ENCODE data around the gene TBC1D9.

Gene TBC1D9

DNA sequence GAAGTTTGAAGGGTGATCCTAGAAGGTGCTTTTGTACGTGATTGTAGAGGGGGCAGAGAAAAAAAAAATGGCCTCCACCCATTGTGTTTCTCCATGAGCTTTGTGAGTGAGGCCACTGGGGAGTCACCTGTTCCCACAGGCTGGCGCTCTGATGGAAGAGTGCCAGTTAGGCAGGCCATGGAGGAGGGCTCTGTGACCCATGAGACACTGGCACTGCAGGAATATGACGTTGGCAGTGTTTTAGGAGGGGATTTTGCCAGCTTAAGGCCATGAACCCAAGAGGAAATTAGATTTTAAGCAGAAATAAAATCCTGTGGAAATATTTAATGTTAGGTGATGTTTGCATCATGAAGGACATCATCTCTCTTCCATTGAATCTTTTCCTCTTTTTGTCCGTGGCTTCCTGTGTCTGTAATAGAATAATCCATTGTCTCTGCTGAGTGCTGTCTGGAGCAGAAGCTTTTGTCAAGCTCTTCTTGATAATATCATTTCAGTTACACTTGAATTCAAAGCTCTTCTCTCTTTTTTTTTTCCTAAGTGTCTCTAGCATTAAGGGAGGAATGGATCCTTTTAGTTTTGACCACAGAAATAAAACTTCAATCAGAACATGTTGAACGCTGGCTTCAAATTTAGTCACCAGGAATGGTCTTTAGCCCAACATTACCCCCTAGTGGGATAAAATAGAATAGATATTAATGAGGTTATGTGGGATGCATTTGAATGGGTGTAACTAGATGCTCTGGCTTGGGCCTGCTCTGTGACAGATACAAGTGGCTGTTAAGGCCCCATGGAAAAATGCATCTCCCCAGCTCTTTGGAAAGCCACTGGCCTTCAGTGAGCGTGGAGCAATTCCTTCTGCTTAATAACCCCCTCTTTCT, 146.4 kb downstream of the TBC1D9 start:
- no peak overlapping the region for H3K4me3 ChIP-seq (ENCODE audit: low read length)
- no peaks in the 10 kb centered on the region for H3K36me3 ChIP-seq (ENCODE audit: insufficient read depth, low read length)
- no peak overlapping the region for H3K27ac ChIP-seq (ENCODE audit: low read depth, low read length)
- H3K9ac ChIP-seq (ENCODE audit: low read depth, low read length): no peak overlapping the region
- no peaks in the 10 kb centered on the region for H3K27me3 ChIP-seq (ENCODE audit: insufficient read depth, low read length)
- WGBS: 83% methylated on average over 5 of the region's 6 CpGs
- no peaks in the 10 kb centered on the region for H3K4me1 ChIP-seq (ENCODE audit: insufficient read depth, low read length)
- no peaks in the 10 kb centered on the region for H3K9me3 ChIP-seq (ENCODE audit: insufficient read depth, low read depth, low read length)

DNA sequence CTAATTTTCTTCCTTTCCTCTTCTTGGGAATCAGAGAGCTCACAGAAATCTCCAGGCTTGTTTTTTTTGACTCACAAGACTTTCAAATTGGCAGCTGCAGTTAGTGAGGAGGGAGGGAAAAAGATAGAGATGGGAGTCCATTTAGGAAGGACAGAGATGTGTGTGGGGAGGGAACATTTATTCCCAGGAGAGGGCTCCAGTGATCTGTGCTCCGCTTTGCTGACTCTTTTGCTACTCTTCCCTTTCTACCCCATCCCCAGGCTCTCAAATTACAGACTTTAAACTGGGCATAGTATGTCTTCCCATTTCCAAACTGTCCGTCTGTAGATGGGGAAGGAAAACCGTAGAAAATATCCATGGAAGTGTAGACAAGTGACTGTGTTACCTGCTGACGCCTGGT, 148.3 kb downstream of the TBC1D9 start:
- Histone ChIP-seq H3K4me3 (ENCODE audit: low read length) (no peak overlapping the region), H3K9ac (ENCODE audit: low read depth, low read length) (no peak overlapping the region), H3K4me1 (ENCODE audit: insufficient read depth, low read length) (peaks cover 7% of the 10 kb centered on the region; the same call in 1 of the 2 replicates), H3K27me3 (ENCODE audit: insufficient read depth, low read length) (no peaks in the 10 kb centered on the region), H3K9me3 (ENCODE audit: insufficient read depth, low read depth, low read length) (no peaks in the 10 kb centered on the region), H3K36me3 (ENCODE audit: insufficient read depth, low read length) (no peaks in the 10 kb centered on the region), H3K27ac (ENCODE audit: low read depth, low read length) (no peak overlapping the region)
- 87% methylated on average over 4 of the region's 4 CpGs for WGBS

DNA sequence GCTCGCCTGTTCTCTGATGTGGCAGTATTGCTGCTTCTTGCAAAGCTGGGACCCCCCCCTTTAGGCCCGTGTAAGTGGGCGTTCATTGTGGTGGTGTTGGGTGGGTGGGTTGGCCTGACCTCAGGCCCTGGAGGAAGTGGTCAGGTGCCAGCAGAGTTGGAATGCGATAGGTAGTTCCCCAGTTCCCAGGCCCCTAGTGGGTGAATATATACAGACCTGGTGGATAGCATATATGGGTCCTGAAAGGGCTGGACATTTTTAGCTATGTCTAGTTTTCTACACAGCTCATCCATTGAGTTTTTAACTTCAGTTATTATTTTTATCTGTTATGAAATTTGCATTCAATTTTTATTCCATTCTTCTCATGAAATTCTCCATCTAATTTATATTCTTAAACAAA, 151.6 kb downstream of the TBC1D9 start:
- Histone ChIP-seq H3K27ac (ENCODE audit: low read depth, low read length) (no peak overlapping the region), H3K9me3 (ENCODE audit: insufficient read depth, low read depth, low read length) (no peaks in the 10 kb centered on the region), H3K4me3 (ENCODE audit: low read length) (no peak overlapping the region), H3K4me1 (ENCODE audit: insufficient read depth, low read length) (peaks cover 10% of the 10 kb centered on the region; the same call in 1 of the 2 replicates), H3K27me3 (ENCODE audit: insufficient read depth, low read length) (no peaks in the 10 kb centered on the region), H3K9ac (ENCODE audit: low read depth, low read length) (no peak overlapping the region), H3K36me3 (ENCODE audit: insufficient read depth, low read length) (no peaks in the 10 kb centered on the region)
- 95% methylated on average over 4 of the region's 4 CpGs for WGBS

DNA sequence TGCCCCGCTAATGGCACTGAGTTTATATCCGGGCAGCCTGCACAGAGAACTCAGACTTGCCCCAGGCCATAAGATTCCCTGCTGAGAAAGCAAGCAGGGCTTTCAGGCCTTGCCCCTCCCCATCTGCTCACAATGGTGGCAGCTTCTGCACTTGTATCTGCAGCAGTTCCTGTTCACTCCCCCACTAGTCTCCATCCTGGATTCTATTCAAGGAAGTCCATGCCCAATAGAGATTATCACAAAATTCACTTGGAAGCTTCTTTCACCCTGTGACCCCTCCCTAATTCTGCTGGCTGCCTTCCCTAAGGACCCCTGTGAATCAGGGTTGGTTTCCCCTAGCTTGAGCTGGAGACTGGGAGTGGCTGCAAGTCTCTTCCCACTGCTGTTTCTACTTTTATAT, 152.9 kb downstream of the TBC1D9 start:
- Histone ChIP-seq H3K9me3 (ENCODE audit: insufficient read depth, low read depth, low read length) (no peaks in the 10 kb centered on the region), H3K4me3 (ENCODE audit: low read length) (no peak overlapping the region), H3K27me3 (ENCODE audit: insufficient read depth, low read length) (no peaks in the 10 kb centered on the region), H3K4me1 (ENCODE audit: insufficient read depth, low read length) (peaks cover 10% of the 10 kb centered on the region; the same call in 1 of the 2 replicates), H3K36me3 (ENCODE audit: insufficient read depth, low read length) (no peaks in the 10 kb centered on the region), H3K27ac (ENCODE audit: low read depth, low read length) (no peak overlapping the region), H3K9ac (ENCODE audit: low read depth, low read length) (no peak overlapping the region)
- 64% methylated on average over 2 of the region's 2 CpGs for WGBS

DNA sequence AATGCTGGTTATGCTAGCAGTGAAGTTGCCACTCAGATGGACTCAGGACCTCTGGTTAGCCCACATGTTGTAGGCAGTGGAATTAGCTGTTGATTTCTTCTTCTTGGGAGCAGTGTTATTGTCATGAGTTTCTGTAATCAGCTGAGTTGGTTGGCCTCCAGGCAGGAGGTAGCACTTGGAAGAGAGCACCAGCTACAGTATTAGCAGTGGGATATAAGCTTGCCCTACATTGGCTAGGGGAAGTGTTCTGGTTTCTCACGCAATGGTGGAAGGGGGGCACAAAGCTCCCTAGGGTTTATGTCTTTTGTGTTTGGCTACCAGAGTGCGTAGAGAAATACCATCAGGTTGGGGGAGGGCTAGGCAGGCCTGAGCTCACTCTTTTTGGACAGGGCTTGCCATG, 153.5 kb downstream of the TBC1D9 start:
- H3K9me3 ChIP-seq (ENCODE audit: insufficient read depth, low read depth, low read length): no peaks in the 10 kb centered on the region
- 81% methylated on average over 2 of the region's 2 CpGs for WGBS
- H3K27me3 ChIP-seq (ENCODE audit: insufficient read depth, low read length): no peaks in the 10 kb centered on the region
- no peaks in the 10 kb centered on the region for H3K36me3 ChIP-seq (ENCODE audit: insufficient read depth, low read length)
- no peak overlapping the region for H3K27ac ChIP-seq (ENCODE audit: low read depth, low read length)
- H3K4me3 ChIP-seq (ENCODE audit: low read length): no peak overlapping the region
- peaks cover 10% of the 10 kb centered on the region; the same call in 1 of the 2 replicates for H3K4me1 ChIP-seq (ENCODE audit: insufficient read depth, low read length)
- H3K9ac ChIP-seq (ENCODE audit: low read depth, low read length): no peak overlapping the region

DNA sequence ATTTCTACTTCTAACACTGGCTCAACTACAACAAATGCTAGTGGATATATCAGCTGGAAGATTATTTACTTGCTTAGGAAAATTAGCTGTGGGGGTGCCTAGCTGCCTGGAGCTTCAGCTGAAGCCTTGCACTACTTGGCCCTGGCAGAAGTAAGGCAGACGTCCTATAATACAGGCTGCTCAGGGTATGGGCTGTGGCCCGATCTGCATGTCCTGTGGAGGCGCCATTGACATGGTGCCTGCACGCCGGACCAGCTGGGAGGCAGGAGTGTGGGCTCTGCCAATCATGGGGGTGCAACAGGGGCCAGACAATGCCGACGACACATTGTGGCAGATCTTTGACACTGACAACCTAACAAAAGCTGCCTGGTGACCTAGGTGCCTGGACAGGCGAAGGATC, 155.8 kb downstream of the TBC1D9 start:
- Histone ChIP-seq H3K27ac (ENCODE audit: low read depth, low read length) (no peak overlapping the region), H3K36me3 (ENCODE audit: insufficient read depth, low read length) (no peaks in the 10 kb centered on the region), H3K4me3 (ENCODE audit: low read length) (no peak overlapping the region), H3K4me1 (ENCODE audit: insufficient read depth, low read length) (peaks cover 10% of the 10 kb centered on the region; the same call in 1 of the 2 replicates), H3K9me3 (ENCODE audit: insufficient read depth, low read depth, low read length) (no peaks in the 10 kb centered on the region), H3K9ac (ENCODE audit: low read depth, low read length) (no peak overlapping the region), H3K27me3 (ENCODE audit: insufficient read depth, low read length) (no peaks in the 10 kb centered on the region)
- WGBS: 92% methylated on average over 8 of the region's 8 CpGs

DNA sequence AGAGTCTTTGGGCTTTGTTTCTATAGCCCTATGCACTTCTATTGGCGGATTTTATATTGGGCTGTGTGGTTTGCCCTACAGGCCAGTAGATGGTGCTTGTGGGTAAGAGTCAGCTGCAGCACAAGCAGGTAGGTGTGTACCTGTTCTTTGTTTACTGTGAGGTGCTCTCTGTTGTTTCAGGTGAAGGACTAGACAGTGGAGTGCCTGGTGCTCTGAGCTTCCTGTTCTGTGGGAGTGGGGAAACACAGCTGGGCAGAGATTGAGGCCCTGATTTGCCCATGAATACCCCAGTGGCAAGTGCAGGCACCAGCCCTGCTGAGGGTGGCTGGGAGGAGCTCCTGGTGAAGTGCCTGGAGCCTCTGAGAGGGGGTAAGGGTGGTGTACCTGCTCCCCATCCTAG, 161.1 kb downstream of the TBC1D9 start:
- Histone ChIP-seq H3K9me3 (ENCODE audit: insufficient read depth, low read depth, low read length) (no peaks in the 10 kb centered on the region), H3K4me1 (ENCODE audit: insufficient read depth, low read length) (no peaks in the 10 kb centered on the region)
- WGBS: 50% methylated on average over 1 of the region's 1 CpG

DNA sequence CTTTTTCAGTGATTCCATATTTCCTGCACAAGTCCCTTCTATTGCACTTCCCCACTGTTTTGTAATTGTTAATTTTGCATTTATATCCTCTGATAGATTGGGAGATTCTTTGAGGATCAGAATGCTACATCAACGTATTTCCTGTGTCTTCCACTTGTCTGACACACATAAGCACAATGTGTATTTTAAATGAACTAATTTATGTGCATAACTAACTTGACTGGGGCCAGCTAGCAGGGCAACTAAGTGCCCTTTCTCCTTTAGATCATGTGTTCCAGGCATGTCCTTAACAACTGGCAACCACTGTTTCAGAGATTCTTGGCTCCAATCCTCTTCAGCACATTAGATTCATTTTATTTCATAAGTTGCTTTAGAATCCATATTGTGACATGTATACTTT, 171.7 kb downstream of the TBC1D9 start:
- no CpG with 5 or more reads among the region's 1 CpG for WGBS

More for the DNA sequence above, 161.1 kb downstream of the TBC1D9 start:
- no peaks in the 10 kb centered on the region for H3K27me3 ChIP-seq (ENCODE audit: insufficient read depth, low read length)
- H3K27ac ChIP-seq (ENCODE audit: low read depth, low read length): no peak overlapping the region
- no peak overlapping the region for H3K9ac ChIP-seq (ENCODE audit: low read depth, low read length)
- no peak overlapping the region for H3K4me3 ChIP-seq (ENCODE audit: low read length)
- no peaks in the 10 kb centered on the region for H3K36me3 ChIP-seq (ENCODE audit: insufficient read depth, low read length)

DNA sequence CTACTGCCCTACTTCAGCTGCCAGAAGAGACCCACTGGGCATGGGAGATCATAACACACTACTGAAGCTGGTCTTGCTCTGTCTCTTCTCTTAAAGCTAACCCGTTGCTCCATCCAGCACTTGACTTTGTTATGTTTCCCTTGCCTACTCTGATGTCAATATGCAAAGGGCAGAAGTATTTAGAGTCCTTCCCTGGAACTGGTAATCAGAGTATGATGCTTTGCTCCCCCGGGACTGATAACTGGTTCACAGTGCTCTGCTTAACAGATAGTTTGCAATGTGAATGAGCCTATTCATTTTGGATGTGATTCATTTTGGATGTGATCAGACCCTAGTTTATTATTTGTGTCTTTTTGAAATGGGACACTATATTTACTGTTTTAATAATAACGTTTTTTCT, 175.1 kb downstream of the TBC1D9 start:
- Histone ChIP-seq H3K27ac (ENCODE audit: low read depth, low read length) (no peak overlapping the region), H3K27me3 (ENCODE audit: insufficient read depth, low read length) (no peaks in the 10 kb centered on the region), H3K9me3 (ENCODE audit: insufficient read depth, low read depth, low read length) (no peaks in the 10 kb centered on the region), H3K4me3 (ENCODE audit: low read length) (no peak overlapping the region), H3K9ac (ENCODE audit: low read depth, low read length) (no peak overlapping the region), H3K36me3 (ENCODE audit: insufficient read depth, low read length) (no peaks in the 10 kb centered on the region), H3K4me1 (ENCODE audit: insufficient read depth, low read length) (no peaks in the 10 kb centered on the region)
- 88% methylated on average over 2 of the region's 3 CpGs for WGBS

More for the DNA sequence above, 171.7 kb downstream of the TBC1D9 start:
- no peak overlapping the region for H3K4me3 ChIP-seq (ENCODE audit: low read length)
- H3K4me1 ChIP-seq (ENCODE audit: insufficient read depth, low read length): no peaks in the 10 kb centered on the region
- no peaks in the 10 kb centered on the region for H3K9me3 ChIP-seq (ENCODE audit: insufficient read depth, low read depth, low read length)
- no peak overlapping the region for H3K9ac ChIP-seq (ENCODE audit: low read depth, low read length)
- no peaks in the 10 kb centered on the region for H3K36me3 ChIP-seq (ENCODE audit: insufficient read depth, low read length)
- no peaks in the 10 kb centered on the region for H3K27me3 ChIP-seq (ENCODE audit: insufficient read depth, low read length)
- no peak overlapping the region for H3K27ac ChIP-seq (ENCODE audit: low read depth, low read length)

DNA sequence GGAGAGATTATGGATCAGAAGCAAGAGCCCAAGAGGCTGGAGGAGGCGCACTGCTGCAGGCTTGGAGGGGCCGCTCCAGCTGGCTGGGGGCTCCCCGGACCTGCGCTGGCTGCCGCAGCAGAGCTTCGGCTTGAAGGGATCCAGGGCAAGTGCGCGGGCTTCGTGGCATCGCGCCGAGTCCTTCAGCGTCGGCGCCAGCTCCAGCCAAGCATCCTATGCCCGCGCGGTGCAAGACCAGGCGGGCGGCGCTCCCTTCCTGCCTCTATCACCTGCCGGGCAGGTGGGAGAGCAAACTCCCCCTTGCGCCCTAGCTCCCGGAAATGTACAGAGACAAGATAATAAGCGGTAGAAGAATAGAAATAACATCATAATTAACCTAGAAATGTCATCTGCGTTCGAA, 176.9 kb downstream of the TBC1D9 start:
- H3K27ac ChIP-seq (ENCODE audit: low read depth, low read length): no peak overlapping the region
- H3K9me3 ChIP-seq (ENCODE audit: insufficient read depth, low read depth, low read length): no peaks in the 10 kb centered on the region
- no peaks in the 10 kb centered on the region for H3K36me3 ChIP-seq (ENCODE audit: insufficient read depth, low read length)
- H3K4me1 ChIP-seq (ENCODE audit: insufficient read depth, low read length): no peaks in the 10 kb centered on the region; the same call in 1 of the 2 replicates
- 94% methylated on average over 27 of the region's 27 CpGs for WGBS
- no peak overlapping the region for H3K9ac ChIP-seq (ENCODE audit: low read depth, low read length)
- no peaks in the 10 kb centered on the region for H3K27me3 ChIP-seq (ENCODE audit: insufficient read depth, low read length)
- H3K4me3 ChIP-seq (ENCODE audit: low read length): no peak overlapping the region

DNA sequence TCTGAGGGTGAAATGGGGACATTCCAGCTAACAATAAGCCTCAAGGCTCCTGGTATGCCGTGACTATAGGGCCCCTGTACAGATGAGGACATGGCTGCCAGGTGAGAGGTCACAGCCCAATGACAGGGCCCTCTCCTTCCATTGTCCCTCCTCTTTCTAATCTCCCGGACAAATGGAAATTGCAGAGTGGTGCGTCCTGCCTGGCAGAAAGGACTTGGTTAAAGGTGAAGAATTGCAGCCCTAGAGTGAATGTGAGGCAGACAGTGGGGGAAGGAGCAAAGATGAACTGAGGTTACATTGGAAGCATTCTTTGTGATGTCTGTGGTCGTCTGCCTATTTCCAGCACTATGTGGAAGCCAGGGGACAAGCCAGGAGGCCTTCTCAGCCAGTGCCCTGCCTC, 180.7 kb downstream of the TBC1D9 start:
- Histone ChIP-seq H3K4me1 (ENCODE audit: insufficient read depth, low read length) (no peaks in the 10 kb centered on the region; the same call in 1 of the 2 replicates), H3K27ac (ENCODE audit: low read depth, low read length) (no peak overlapping the region), H3K9ac (ENCODE audit: low read depth, low read length) (no peak overlapping the region), H3K4me3 (ENCODE audit: low read length) (no peak overlapping the region), H3K9me3 (ENCODE audit: insufficient read depth, low read depth, low read length) (0 out of 2 replicates have a peak, but pooled peaks cover 2% of the 10 kb centered on the region), H3K27me3 (ENCODE audit: insufficient read depth, low read length) (peaks cover 15% of the 10 kb centered on the region), H3K36me3 (ENCODE audit: insufficient read depth, low read length) (no peaks in the 10 kb centered on the region)
- 87% methylated on average over 4 of the region's 4 CpGs for WGBS
